Endothelial cell of umbilical vein (primary cell): ENCODE measurements around the gene TRIM7. TPM values are rescaled to one million over a fixed set of nuclear protein-coding genes. Genes with fewer than 3 reads are reported as not detected.
"Not testable (repeated sequence)": the region's sequence is repeated elsewhere in the genome, so short reads cannot be mapped to it uniquely, and the experiment has no call there.

ENCODE experiments used
- BruUV-seq: library from RNA; stranded (reverse); fragments of 400-500 nt; replicated peaks from 2 replicates; lab custom pipeline; 2021; lab: Mats Ljungman, UMichigan
- CTCF ChIA-PET: fragments of 300-600, 350-600 bp; sonication (Branson Sonifier 250); formaldehyde crosslinking; loops from one replicate; lab custom pipeline; 2021; ENCODE audit warnings: antibody characterized with exemption, inconsistent platforms; lab: Charles Lee
- POLR2A ChIA-PET: fragments of 300-600, 350-600 bp; sonication (Branson Sonifier 250); formaldehyde crosslinking; loops from one replicate; lab custom pipeline; 2021; ENCODE audit warnings: antibody characterized with exemption, inconsistent platforms; lab: Charles Lee
- DNase-seq: peaks from one replicate; pipeline ENCODE4 v3.0.0-alpha.2; 2011; ENCODE audit warnings: low read depth, low spot score
- FAIRE-seq: peaks from 2 replicates; lab custom pipeline; 2011; peaks lifted over from hg19 to GRCh38; lab: Jason Lieb, UNC
- H2AFZ ChIP-seq: 2 replicates; pipeline ENCODE4 v1.6.0; 2012; ENCODE audit warnings: low read depth, low read length, control low read depth, inconsistent platforms
- H3K27ac ChIP-seq: 2 replicates; pipeline ENCODE4 v1.5.1; 2011; ENCODE audit warnings: low read depth, mild to moderate bottlenecking, control low read depth, low read length, moderate library complexity; ENCODE audit not compliant: insufficient read depth
- H3K27me3 ChIP-seq, 2 experiments: 2 replicates each; pipeline versions ENCODE4 v1.6.0 to v1.6.1; 2011; ENCODE audit warnings: low read length in 2 of 2, mixed read lengths in 1 of 2; ENCODE audit not compliant: control insufficient read depth in 2 of 2, insufficient read depth in 2 of 2
- H3K36me3 ChIP-seq, 2 experiments: 2 replicates in 1 of 2; 3 replicates in 1 of 2; pipeline ENCODE4 v1.5.1; 2011; ENCODE audit warnings: low read length in 2 of 2, mild to moderate bottlenecking in 1 of 2, moderate library complexity in 1 of 2; ENCODE audit not compliant: control insufficient read depth in 2 of 2, insufficient read depth in 2 of 2; ENCODE audit errors: extremely low read depth in 1 of 2
- H3K4me1 ChIP-seq: 3 replicates; pipeline ENCODE4 v1.5.1; 2011; ENCODE audit warnings: mild to moderate bottlenecking, low read length; ENCODE audit not compliant: control insufficient read depth, insufficient read depth; ENCODE audit errors: extremely low read depth
- H3K4me2 ChIP-seq: 2 replicates; pipeline ENCODE4 v1.6.1; 2011; ENCODE audit warnings: low read length, control low read depth, mixed read lengths; ENCODE audit not compliant: insufficient read depth
- H3K4me3 ChIP-seq, 3 experiments: fragments of 200-600 bp in 1 of 3; sonication (generic), shearing (Covaris generic) in 1 of 3; replicated peaks in 1 of 3; 2 replicates each; pipeline ENCODE4 v1.5.1; 2011 to 2016; ENCODE audit warnings: control low read depth in 3 of 3, low read length in 3 of 3, mild to moderate bottlenecking in 2 of 3, inconsistent platforms in 1 of 3, low read depth in 1 of 3, moderate library complexity in 1 of 3; ENCODE audit not compliant: insufficient read depth in 1 of 3
- H3K79me2 ChIP-seq: 2 replicates; pipeline ENCODE4 v1.6.0; 2012; ENCODE audit warnings: low read length, inconsistent platforms; ENCODE audit not compliant: control insufficient read depth, insufficient read depth
- H3K9ac ChIP-seq: replicated peaks from 2 replicates; pipeline ENCODE3; 2011; ENCODE audit warnings: low read length, control low read depth; ENCODE audit not compliant: insufficient read depth; ENCODE audit errors: extremely low read depth
- H3K9me1 ChIP-seq: replicated peaks from 3 replicates; pipeline ENCODE4 v1.6.0; 2011; ENCODE audit warnings: mild to moderate bottlenecking, low read length; ENCODE audit not compliant: control insufficient read depth, insufficient read depth; ENCODE audit errors: extremely low read depth
- H3K9me3 ChIP-seq: replicated peaks from 2 replicates; pipeline ENCODE4 v1.5.1; 2012; ENCODE audit warnings: low read length, inconsistent platforms; ENCODE audit not compliant: control insufficient read depth, insufficient read depth
- H4K20me1 ChIP-seq: replicated peaks from 2 replicates; pipeline ENCODE3; 2011; ENCODE audit warnings: mild to moderate bottlenecking, low read length; ENCODE audit not compliant: control insufficient read depth, insufficient read depth; ENCODE audit errors: extremely low read depth
- JUN ChIP-seq: IDR thresholded peaks from 2 replicates; pipeline ENCODE4 v1.6.1; 2011; ENCODE audit warnings: borderline replicate concordance, low read depth; ENCODE audit not compliant: insufficient read length, insufficient read depth
- MYC ChIP-seq: IDR thresholded peaks from one replicate; pipeline ENCODE4 v1.6.1; 2011; ENCODE audit warnings: mild to moderate bottlenecking, low read depth, low read length
- dilution Hi-C: fragments of 300-500 bp; cut with MboI; formaldehyde crosslinking; loops from one replicate; pipeline ENCODE4 v1.15.0; 2019; ENCODE audit warnings: low sequenced_read_pairs; ENCODE audit not compliant: extremely low pct_ligation_motif_present
- intact Hi-C: fragments of 100-400 bp; cut with micrococcal nuclease; formaldehyde crosslinking; loops from one replicate; pipeline ENCODE4 v1.10.0; 2022
- polyA plus RNA-seq, 4 experiments: library from polyadenylated mRNA; depleted of rRNA in 3 of 4; stranded (reverse) in 3 of 4; unstranded in 1 of 4; fragments of >200 nt; gene quantifications; 2 replicates each; pipeline versions ENCODE4 v1.2.1 to v1.2.3, GENCODE V29; 2011 to 2012; ENCODE audit warnings: missing spikeins in 1 of 4
- total RNA-seq: library from RNA; stranded (reverse); gene quantifications from 2 replicates; pipeline ENCODE4 v1.2.3, GENCODE V29; 2021

The TRIM7 gene
- total and polyA plus RNA-seq, 2 donors (not counting 3 experiments of a cell fraction or from before 2014, with no cell fraction given): 2.7 to 3.4 TPM

GRCh38 chr5:181177559-181177958 is 27.4 kb downstream of the TRIM7 start:
- BruUV-seq, dilution Hi-C loops, FAIRE-seq, H3K4me3 ChIP-seq, DNase-seq, H3K9ac ChIP-seq, H3K36me3 ChIP-seq, H3K4me2 ChIP-seq, H3K9me1 ChIP-seq, intact Hi-C loops, H4K20me1 ChIP-seq, H3K79me2 ChIP-seq, CTCF ChIA-PET, H3K4me1 ChIP-seq, H3K27me3 ChIP-seq, H3K9me3 ChIP-seq, H3K27ac ChIP-seq, POLR2A ChIA-PET, H2AFZ ChIP-seq: not testable (repeated sequence)

DNA sequence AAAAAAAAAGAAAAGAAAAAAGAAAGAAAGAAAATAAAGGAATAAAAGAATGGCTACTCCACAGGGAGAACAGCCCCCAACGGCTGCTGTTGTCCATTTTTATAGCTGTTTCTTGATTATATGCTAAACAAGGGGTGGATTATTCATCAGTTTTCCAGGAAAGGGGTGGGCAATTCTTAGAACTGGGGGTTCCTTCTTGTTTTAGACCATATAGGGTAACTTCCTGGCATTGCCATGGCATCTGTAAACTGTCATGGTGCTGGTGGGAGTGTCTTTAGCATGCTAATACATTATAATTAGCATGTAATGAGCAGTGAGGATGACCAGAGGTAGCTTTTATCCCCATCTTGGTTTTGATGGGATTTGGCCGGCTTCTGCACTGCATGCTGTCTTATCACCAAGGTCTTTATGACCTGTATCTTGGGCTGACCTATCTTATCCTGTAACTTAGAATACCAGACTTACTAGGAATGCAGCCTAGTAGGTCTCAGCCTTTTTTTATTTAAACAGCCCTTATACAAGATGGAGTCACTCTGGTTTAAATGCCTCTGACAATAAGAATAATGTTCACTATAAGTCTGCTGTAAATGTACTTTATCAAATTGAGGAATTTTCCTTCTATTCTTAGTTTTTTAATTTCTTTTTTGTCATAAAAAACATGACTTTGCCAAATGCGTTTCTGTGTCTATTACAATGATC is 28.6 kb downstream of the TRIM7 start:
- H3K9me3 ChIP-seq: no peaks in the 10 kb centered on the region
- POLR2A ChIA-PET: no interaction called here
- H3K4me2 ChIP-seq: no peak overlapping the region
- no peaks in the 10 kb centered on the region for H4K20me1 ChIP-seq
- TF ChIP-seq JUN (no peak), MYC (no peak)
- FAIRE-seq (no peak), DNase-seq (no peak)
- CTCF ChIA-PET: no interaction called here
- H3K9me1 ChIP-seq: no peaks in the 10 kb centered on the region
- dilution Hi-C loops (no loop called here), intact Hi-C loops (no loop called here)
- no peaks in the 10 kb centered on the region for H3K79me2 ChIP-seq
- no peaks in the 10 kb centered on the region for H3K36me3 ChIP-seq
- H3K4me1 ChIP-seq: peaks cover 7% of the 10 kb centered on the region
- BruUV-seq: no TSS peak
- H3K9ac ChIP-seq: no peak overlapping the region
- no peak overlapping the region for H3K27ac ChIP-seq
- H3K27me3 ChIP-seq: peaks cover 8% of the 10 kb centered on the region in 2 experiments
- no peak overlapping the region for H3K4me3 ChIP-seq
- no peak overlapping the region for H2AFZ ChIP-seq
